Choroid plexus epithelial cell (primary cell): ENCODE measurements around the gene RAB22A.
A peak's percentile ranks its signal among the peaks of the same experiment; 100 is the strongest.

Source experiments
- DNase-seq: peaks from one replicate; pipeline ENCODE4 v3.0.0-alpha.2; 2010; ENCODE audit warnings: low read depth
- H3K4me3 ChIP-seq: 2 replicates; pipeline ENCODE4 v1.5.1; 2011; ENCODE audit warnings: low read depth, mild to moderate bottlenecking, control low read depth, low read length, moderate library complexity
- TF ChIP-seq, protein P1 (sequence below): conservative IDR thresholded peaks from 2 replicates; pipeline ENCODE4 v1.5.1; 2011; ENCODE audit warnings: low read depth, mild to moderate bottlenecking, control low read depth, inconsistent platforms, low read length, moderate library complexity

The RAB22A gene, protein sequence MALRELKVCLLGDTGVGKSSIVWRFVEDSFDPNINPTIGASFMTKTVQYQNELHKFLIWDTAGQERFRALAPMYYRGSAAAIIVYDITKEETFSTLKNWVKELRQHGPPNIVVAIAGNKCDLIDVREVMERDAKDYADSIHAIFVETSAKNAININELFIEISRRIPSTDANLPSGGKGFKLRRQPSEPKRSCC

DNA sequence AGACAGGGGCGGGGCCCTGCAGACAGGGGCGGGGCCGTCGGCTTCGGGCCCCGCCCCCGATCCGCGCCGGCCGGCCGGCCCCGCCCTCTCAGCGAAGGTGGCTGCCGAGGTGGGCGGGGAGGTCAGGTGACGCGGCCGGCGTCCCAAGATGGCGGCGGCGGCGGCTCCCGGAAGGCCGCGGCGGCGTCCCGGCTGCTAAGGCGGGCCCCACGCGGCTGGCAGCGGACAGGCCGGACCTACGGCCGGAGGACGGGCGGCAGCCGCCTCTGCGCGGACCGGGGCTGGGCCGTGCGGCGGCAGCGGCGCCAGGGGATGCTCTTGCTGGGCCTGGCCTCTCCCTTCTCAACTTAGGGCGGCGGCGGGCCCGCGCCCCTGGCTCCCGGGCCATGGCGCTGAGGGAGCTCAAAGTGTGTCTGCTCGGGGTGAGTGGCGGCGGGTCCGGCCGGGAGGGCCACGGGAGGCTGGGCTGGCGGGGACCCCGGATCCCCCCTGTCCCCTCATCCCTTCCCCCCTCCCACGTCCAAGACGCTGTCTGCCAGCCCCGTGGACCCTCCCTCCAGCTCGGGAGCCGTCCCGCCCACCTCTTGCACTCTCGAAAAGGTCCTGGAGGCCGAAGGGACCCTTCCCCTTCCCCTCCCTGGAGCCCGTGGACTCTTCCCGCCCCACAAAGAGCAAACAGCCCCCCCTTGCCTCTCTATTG lies at the start of gene RAB22A:
RAB22A (plus strand) TSS at position 125 of the 700 bp plus-strand sequence; CDS start at position 387, 262 bp downstream.
- TF ChIP-seq, protein P1, sequence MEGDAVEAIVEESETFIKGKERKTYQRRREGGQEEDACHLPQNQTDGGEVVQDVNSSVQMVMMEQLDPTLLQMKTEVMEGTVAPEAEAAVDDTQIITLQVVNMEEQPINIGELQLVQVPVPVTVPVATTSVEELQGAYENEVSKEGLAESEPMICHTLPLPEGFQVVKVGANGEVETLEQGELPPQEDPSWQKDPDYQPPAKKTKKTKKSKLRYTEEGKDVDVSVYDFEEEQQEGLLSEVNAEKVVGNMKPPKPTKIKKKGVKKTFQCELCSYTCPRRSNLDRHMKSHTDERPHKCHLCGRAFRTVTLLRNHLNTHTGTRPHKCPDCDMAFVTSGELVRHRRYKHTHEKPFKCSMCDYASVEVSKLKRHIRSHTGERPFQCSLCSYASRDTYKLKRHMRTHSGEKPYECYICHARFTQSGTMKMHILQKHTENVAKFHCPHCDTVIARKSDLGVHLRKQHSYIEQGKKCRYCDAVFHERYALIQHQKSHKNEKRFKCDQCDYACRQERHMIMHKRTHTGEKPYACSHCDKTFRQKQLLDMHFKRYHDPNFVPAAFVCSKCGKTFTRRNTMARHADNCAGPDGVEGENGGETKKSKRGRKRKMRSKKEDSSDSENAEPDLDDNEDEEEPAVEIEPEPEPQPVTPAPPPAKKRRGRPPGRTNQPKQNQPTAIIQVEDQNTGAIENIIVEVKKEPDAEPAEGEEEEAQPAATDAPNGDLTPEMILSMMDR: no peak
- DNase-seq: peak; percentile 86
- H3K4me3 ChIP-seq: peak within 1 kb of the TSS; percentile 88

DNA sequence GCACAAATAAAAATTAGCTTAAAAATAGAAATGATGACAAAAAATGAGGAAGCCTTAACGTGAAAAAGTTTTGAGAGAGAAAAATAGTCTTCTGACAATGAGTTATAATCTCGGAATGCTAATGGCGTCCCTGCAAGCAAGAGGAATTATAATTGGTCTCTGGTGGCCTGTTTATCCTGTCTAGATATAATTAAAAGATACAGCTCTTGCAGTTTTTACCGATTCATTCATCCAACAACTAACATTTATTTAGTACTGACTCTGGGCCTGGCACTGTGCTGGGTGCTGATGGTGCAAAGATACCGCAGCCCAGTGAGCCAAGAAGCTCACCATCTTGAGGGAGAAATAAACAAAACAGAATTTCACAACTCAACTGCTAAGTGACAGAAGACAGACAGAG lies 49.5 kb upstream of the RAB22A start:
- TF ChIP-seq, protein P1: no peak
- H3K4me3 ChIP-seq: no peak overlapping the region
- DNase-seq: no peak

DNA sequence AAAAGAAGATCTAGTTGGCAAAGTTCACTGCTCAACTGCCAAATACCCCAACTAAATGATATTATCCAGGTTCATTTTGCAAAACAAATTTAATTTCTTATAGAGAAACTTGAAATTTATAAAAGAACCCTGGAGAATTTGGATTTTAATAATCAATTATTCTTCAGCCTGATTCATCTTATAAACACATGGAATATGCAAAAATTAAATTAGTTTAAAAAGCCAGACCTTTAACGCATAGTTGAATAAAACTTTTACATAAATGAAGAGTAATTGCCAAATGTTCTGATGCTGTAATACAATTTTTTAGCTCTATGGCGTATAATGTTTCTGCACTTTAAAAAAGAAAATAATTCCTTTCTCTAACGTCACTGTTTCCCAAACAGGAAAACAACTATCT lies 47.9 kb upstream of the RAB22A start:
- no peak overlapping the region for H3K4me3 ChIP-seq
- DNase-seq: no peak
- TF ChIP-seq, protein P1: no peak

DNA sequence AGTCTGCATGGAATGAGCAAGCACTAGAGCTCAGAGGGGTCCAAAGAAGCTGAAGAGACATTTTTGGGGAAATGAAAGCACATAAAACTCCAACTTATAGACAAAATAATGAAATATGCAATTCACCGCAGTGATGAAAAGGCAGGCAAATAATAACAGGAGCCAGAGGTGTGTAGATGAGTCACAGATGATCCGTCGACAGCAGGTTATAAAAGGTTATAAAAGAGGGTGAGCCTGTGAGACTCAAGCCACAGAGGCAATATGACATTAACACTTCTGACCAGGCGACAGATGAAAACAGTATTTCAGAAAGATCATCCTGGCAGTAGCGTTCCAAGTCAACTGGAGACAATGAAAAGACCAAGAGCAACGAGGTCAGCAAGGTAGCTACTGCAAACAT lies 45.2 kb upstream of the RAB22A start:
- TF ChIP-seq, protein P1: no peak
- DNase-seq: no peak

DNA sequence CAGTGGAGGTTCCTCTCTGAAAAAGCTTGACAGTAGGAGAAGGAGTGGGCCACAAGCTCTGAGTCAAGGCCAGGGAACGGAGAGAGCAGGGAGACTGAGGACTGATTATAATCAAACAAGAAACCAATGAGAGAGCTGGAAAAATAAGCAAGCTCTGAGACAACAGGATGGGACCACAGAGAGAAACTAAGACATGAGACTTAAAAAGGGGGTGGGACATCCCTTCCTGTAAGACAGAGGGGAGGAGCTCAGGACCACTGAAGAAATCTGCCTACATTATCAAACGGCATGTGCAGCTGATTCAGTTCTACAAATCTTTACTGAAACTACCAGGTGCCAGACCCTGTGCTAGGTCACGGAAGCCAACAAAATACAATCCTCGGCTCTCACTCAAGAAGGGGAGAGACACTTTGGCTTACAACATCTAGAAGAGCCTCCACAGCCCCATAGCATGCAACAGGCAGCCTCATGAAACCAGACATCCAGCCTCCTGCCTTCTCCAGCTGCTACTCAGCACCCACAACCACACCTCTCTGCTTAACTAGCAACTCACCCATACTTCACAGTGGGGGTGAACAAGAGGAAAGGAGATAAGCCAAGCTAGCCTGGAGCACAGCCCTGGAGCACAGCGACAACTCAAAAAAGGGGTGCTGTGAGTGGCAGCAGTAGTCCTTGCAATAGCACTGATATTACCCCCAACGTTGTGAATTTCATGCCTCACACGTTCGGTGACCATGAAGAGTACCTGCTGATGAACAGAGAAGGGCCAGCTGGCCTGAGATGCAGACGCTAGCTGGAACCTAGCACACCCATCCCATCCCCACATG lies 41.9 kb upstream of the RAB22A start:
- no peak for DNase-seq
- TF ChIP-seq, protein P1: no peak
- no peak overlapping the region for H3K4me3 ChIP-seq

More for the DNA sequence above, 45.2 kb upstream of the RAB22A start:
- H3K4me3 ChIP-seq: no peak overlapping the region

DNA sequence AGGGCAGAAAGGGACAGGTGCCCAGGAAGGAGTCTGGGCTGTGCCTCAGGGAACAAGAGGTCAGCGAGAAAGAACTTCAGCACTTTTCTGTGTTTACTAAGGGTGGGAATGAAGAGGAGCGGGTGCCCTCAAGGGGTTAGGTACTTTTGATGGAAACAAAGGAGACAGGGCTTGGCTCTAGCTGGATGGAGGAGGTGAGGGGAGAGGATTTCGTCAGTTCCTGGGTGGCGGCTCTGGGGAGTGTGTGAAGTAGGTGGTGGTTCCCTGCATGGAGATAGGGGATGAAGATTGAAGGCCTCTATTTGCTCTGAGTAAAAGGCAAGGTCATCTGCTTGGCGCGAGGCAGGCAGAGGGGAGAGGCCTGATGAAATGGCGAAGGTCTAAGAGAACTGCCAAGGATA lies 41.1 kb upstream of the RAB22A start:
- no peak overlapping the region for H3K4me3 ChIP-seq
- TF ChIP-seq, protein P1: no peak
- no peak for DNase-seq
